WERI-Rb-1 (cell line): Measurements from ENCODE around the gene C1orf232.

Experiments
- DNase-seq: peaks from one replicate; pipeline ENCODE4 v3.0.0-alpha.2; 2020
- H3K27ac ChIP-seq: fragments of 250-450 bp; sonication (Bioruptor Pico); 2 replicates; pipeline ENCODE4 v1.5.1; 2020; ENCODE audit warnings: mild to moderate bottlenecking, moderate library complexity
- H3K27me3 ChIP-seq: fragments of 250-450 bp; sonication (Bioruptor Pico); 2 replicates; pipeline ENCODE4 v1.5.1; 2021; ENCODE audit warnings: mild to moderate bottlenecking, low read depth, moderate library complexity; ENCODE audit not compliant: insufficient read depth, severe bottlenecking
- H3K36me3 ChIP-seq: fragments of 250-450 bp; sonication (Bioruptor Pico); 2 replicates; pipeline ENCODE4 v1.5.1; 2020; ENCODE audit warnings: mild to moderate bottlenecking, moderate library complexity
- H3K4me3 ChIP-seq: 2 replicates; pipeline ENCODE4 v1.5.1; 2011; ENCODE audit warnings: low read depth, mild to moderate bottlenecking, control low read depth, low read length
- H3K9me3 ChIP-seq: fragments of 250-450 bp; sonication (Bioruptor Pico); 2 replicates; pipeline ENCODE4 v1.5.1; 2021; ENCODE audit warnings: mild to moderate bottlenecking, moderate library complexity; ENCODE audit not compliant: severe bottlenecking
- CTCF ChIP-seq: IDR thresholded peaks from 2 replicates; pipeline ENCODE4 v1.5.1; 2011; ENCODE audit warnings: low read depth, mild to moderate bottlenecking, control low read depth, inconsistent platforms, low read length

Gene C1orf232

GRCh38 chr1:26119892-26120608, 48.7 kb downstream of the C1orf232 start:
- Histone ChIP-seq H3K27me3 (no peaks in the 10 kb centered on the region), H3K27ac (no peak overlapping the region), H3K4me3 (no peak overlapping the region), H3K36me3 (peaks cover 52% of the 10 kb centered on the region), H3K9me3 (no peaks in the 10 kb centered on the region)
- DNase-seq = no peak
- no peak for TF ChIP-seq CTCF

- H3K36me3 ChIP-seq = peaks cover 63% of the 10 kb centered on the region
- H3K27ac ChIP-seq = no peak overlapping the region
- H3K4me3 ChIP-seq = no peak overlapping the region
- no peak for TF ChIP-seq CTCF
- no peaks in the 10 kb centered on the region for H3K27me3 ChIP-seq
- DNase-seq = no peak
- H3K9me3 ChIP-seq = no peaks in the 10 kb centered on the region
Observed at GRCh38 chr1:26114165-26114927, 54.4 kb downstream of the C1orf232 start.
